Muscle of back (tissue), 10 donors: ENCODE data around the gene CLGN. TPM values are rescaled to one million over a fixed set of nuclear protein-coding genes. Genes with fewer than 3 reads are reported as not detected.

Experiments
- polyA plus RNA-seq, 10 donors: library from polyadenylated mRNA; unstranded; fragments of 120-200 nt; gene quantifications; one replicate each; pipeline ENCODE4 v1.2.1, GENCODE V29; 2013; ENCODE audit not compliant: insufficient read length in 10 of 10

Gene CLGN
- polyA plus RNA-seq, 10 donors, result 1.3 to 3.2 (median 2.4) TPM

Other genes with a start within 250 kb of the CLGN start
- 10 to 100 TPM; 43.5 to 55.7 (median 50.3) TPM for gene SCOC, start 54.0 kb downstream of the CLGN start, polyA plus RNA-seq
- not detected for gene MGAT4D, start 70.6 kb upstream of the CLGN start, polyA plus RNA-seq
- 10 to 100 TPM; 17.8 to 29.1 (median 24.0) TPM for gene ELMOD2, start 96.5 kb upstream of the CLGN start, polyA plus RNA-seq
- under 1 TPM in 1 of 10 donors, not detected in 9; 0.26 TPM for gene UCP1, start 141.3 kb upstream of the CLGN start, polyA plus RNA-seq